ENCODE data around the gene SERPINB11.
"Not testable (repeated sequence)": the region's sequence is repeated elsewhere in the genome, so short reads cannot be mapped to it uniquely, and the experiment has no call there.

The SERPINB11 gene, protein sequence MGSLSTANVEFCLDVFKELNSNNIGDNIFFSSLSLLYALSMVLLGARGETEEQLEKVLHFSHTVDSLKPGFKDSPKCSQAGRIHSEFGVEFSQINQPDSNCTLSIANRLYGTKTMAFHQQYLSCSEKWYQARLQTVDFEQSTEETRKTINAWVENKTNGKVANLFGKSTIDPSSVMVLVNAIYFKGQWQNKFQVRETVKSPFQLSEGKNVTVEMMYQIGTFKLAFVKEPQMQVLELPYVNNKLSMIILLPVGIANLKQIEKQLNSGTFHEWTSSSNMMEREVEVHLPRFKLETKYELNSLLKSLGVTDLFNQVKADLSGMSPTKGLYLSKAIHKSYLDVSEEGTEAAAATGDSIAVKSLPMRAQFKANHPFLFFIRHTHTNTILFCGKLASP

GRCh38 chr18:63702660-63703059 lies at the start of gene SERPINB11:
Gene SERPINB11, plus strand, starts transcription at chr18:63702960. Its CDS starts 7,234 bp downstream, at chr18:63710194.
- DNase-seq, result no peak

GRCh38 chr18:63658920-63659319 lies 43.8 kb upstream of the SERPINB11 start:
- DNase-seq, result not testable (repeated sequence)

- DNase-seq, result not testable (repeated sequence)
Measured at GRCh38 chr18:63661750-63662149, 41.0 kb upstream of the SERPINB11 start, which contains the start of gene SERPINB3. Gene SERPINB3, minus strand, starts transcription at chr18:63661893. Its CDS starts 677 bp downstream, at chr18:63661216.

DNA sequence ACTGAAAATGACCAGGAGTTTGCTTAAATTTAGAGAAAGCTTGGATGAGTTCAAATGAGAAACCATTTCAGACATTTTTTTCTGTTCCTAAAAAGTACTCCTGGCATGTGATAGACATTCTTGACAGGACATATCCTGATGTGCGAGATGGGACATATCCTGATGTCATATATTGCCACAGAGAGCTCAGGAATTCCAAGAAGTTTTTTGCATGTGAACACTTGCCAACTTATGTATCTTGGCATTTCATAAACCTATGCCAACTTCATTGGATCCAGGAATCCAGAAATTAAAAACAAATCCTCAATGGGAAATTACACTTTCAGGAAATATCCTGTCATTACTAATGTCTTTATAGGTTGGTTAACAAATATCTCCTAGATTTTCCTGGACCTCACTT lies 38.2 kb upstream of the SERPINB11 start:
- DNase-seq, result no peak

- DNase-seq, result no peak
Measured at GRCh38 chr18:63676526-63677323, 26.0 kb upstream of the SERPINB11 start.

GRCh38 chr18:63677500-63678225 lies 25.1 kb upstream of the SERPINB11 start:
- no peak for DNase-seq

DNA sequence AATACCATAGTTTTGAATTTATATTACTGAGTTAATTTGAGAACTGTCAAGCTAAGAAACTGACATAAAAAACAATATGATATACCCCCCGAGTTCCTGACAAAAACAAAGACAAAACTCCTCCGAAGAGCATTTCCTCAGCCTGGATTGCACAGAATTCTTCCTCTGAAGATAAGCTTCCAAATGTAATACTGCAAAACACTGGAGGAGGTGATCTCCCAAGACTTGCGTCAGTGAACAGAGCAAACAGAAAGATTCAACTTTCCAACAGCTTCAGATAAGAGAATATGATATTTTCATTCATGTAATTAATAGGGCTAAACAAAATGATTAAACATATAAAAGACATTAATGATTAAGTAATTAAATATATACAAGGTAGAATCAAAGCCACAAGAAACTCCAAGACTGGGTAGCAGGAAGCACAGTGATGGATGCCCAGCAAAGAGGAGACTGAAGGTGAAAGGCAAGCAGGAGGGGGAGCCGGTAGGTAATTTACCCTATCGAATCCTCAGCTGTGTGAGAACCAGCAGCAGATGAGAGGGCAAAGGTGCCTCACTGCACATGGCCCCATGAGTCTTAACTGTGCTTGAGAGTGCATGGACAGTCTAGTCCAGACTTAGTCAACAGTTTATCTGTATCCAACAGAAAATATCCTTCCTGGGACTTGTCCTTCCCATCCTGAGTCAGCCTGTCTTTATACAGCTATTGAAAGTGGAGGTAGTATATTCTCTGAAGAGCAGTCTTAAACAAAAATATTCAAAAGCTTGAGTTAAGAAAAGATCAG lies 22.7 kb upstream of the SERPINB11 start:
- no peak for DNase-seq

GRCh38 chr18:63681449-63682340 lies 21.1 kb upstream of the SERPINB11 start:
- DNase-seq, result no peak

DNA sequence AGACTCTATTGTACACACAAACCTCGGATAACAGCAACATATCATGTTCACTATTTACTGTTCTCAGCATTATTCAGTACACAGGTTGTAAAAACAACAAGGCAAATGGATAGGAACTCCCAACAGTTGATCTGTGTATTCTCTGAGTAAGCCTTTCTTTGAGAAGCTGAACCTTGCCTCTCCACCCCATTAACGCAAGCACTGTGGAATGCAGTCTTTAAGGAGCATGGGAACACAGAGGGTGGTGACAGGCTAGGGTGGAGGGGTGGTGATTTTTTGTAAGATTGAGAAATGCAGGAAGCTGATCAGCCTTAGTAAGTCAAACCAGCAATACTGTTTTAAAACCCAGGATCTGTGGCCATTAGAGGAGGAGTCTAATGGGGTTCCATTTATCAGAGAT lies 19.6 kb upstream of the SERPINB11 start:
- DNase-seq, result no peak

DNA sequence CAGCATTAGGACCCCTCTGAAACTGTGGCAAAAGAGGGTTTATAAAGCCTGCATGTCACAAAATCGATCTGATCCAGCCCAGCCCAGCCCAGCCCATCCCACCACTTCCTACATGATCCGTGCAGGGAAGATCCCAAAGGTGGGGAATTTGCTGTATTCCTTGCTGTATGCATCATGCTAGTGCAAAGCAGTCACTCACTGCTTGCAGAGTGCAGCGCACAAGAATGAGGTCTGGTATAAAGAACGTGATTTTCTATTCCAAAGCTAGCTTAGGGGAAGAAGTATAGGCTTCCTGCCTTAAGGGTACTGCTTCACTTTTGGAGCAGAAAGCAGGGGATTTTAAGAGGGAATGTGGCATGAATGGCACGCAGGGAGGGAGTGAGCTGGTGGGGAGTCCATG lies 18.9 kb upstream of the SERPINB11 start:
- no peak for DNase-seq

DNA sequence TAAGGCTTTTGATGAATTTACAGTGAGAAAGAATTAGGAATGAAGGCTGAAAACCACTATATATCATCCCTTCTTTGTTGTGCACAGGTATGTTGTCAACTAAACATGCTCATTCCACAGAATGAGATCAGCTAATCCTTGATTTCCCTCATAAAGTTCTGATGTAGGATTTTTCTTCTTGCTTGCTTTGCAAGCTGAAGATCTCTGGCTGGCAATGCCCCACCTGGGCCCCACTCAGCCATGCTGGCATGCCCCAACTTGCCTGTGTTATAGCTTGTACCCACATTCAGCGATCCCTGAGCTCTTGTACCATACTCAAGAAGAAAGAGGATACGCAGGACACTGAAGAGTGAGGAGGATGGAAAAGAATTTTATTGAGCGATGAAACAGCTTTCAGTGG lies 18.0 kb upstream of the SERPINB11 start:
- DNase-seq, result no peak

DNA sequence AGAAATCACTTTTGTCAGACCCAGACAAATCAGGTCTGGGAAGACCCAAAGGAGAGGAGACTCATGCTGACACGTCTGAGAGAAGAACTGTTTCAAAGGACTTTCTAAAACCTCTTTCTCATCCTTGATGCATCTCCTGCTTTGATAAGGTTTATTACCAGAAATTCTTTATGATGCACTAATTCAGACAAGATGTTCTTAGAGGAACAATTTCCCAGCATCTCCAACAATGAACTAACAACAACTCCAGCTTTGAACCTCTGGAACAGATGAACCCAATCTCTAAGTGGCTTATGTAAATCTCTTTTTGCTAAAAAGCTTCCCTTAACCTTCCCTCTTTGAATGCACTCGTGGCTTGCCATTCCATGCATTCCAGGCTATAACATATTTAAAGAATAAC lies 15.9 kb upstream of the SERPINB11 start:
- no peak for DNase-seq

- DNase-seq, result no peak
Measured at GRCh38 chr18:63689064-63689463, 13.7 kb upstream of the SERPINB11 start.

DNA sequence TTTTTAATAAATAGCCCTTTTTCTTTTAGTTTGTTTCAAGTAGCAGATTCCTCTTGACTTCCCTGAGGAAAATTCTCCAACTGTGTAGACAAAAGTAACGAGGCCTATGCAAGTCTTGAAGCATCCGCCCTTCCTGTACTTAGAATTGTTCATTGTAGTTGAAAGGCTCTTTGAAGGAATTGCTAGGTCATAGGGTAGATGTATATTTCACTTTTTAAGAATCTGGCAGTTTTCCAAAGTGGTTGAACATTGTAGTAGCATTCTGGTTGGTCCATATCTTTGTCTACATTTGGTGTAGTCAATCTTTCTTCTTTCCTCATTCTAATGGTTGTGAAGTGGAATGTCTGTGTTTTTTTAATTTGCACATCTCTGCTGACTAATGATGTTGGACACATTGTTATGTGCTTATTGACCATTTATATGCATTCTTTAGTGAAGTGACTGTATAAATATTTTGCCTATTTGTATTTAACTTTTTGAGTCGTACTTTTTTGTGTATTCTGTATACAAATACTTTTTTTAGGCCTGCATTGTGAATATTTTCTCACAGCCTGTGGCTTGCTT lies 5.6 kb upstream of the SERPINB11 start:
- DNase-seq, result no peak

DNA sequence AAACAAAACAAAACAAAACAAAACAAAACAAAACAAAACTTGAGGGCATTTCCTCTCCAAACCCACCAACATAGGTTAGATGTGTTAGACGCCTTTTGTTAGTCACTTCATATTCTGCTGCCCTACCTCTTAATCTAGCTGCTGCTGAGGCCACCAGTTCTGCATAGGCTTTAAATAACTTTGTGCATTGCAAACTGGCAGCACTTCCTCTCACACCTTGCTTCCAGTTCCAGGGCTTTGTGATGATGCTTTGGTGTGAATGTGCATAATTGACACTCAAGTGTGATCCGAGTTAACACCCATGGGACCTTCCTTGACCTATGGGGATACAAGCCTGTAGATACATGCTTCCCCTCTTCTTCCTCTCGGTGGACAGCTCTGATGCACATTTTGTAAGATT lies 2.3 kb upstream of the SERPINB11 start:
- no peak for DNase-seq

GRCh38 chr18:63701952-63702351 lies 808 bp upstream of the SERPINB11 start:
- DNase-seq, result no peak

- no peak for DNase-seq
Measured at GRCh38 chr18:63705401-63705800, 2.6 kb downstream of the SERPINB11 start.

DNA sequence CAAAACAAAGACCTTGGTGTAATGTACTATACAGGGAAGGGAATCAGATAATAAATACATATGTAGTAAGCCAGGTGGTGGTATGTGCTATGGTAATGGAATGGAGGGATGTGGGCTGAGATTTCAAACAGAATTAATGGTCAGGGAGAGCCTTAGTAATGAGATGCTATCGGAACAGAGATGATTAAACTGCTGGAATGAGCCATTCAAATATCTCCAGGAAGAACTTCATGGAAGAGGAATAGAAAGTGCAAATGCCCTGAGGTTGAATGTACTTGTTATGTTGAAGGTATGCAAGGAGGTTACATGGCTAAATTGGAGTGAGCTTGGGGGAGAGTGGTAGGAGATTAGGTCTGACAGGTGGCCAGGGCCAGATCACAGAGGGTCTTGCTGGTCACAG lies 5.1 kb downstream of the SERPINB11 start:
- DNase-seq, result no peak

DNA sequence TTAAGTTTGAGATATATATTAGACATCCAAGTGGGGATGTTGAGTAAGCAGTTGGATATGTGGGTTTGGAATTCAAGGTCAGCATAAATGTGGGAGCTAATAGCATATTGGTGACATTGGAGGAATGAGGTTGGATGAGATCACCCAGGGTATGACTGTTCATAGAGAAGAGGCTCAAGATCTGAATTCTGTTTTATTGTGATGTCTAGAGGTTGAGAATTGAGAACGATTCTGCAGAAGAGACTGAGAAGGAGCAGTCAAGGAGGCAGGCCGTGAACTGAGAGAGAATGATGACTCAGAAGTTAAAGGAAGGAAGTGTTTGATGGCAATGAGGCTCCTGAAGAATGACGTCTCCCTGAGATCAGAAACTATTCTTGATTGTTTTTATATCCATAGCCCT lies 5.9 kb downstream of the SERPINB11 start:
- DNase-seq, result no peak

DNA sequence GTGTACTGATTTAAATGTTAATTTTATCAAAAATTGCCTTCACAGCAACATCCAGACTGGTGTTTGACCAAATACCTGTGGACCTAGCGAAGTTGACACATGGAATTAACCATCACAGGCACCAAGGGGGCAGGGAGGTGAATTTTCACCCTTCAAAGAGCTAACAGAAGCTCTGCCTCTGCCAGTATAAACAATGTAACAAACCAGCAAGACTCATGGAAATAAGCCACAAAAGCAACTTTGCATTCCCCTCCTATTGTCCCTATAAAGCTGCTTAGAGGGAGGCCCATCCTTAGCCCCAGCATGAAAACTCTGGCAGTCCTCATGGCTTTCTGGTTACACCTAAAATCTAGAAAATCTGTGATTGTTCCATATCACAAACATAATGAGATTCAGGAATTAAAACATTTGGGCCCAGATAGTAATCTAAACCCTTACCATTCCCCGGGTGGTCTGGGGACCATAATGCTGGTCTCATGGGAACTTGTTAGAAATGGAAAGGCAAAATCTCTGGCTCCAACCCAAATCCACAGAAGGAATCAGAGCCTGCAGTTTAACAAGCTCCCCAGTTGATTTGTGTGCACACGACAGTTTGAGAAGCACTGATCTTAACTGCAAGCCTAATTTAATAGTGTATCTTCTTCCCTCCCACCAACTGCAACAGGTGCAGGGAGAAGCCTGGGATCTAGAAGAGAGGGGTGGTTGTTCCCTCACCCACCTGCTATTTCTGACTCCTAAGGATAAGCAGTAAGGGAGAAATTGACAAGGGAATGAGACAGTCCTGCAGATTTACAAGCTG lies 23.1 kb downstream of the SERPINB11 start:
- no peak for DNase-seq
